ENCODE results near the gene NFE2L1. TPM values are rescaled to one million over a fixed set of nuclear protein-coding genes. Genes with fewer than 3 reads are reported as not detected.
A peak's percentile ranks its signal among the peaks of the same experiment; 100 is the strongest.

The NFE2L1 gene
- total RNA-seq, 1 experiment from 2014 or later, result 149 TPM

GRCh38 chr17:48023400-48024148 lies 24.6 kb upstream of the NFE2L1 start (continued):
- TF ChIP-seq ARID4B (CRISPR knock-in tag; IDR thresholded peaks at IDR 0.05; ENCODE audit: borderline replicate concordance) (no peak), MAX (CRISPR knock-in tag; IDR thresholded peaks at IDR 0.05) (peak; percentile 64), HMGXB4 (CRISPR knock-in tag; IDR thresholded peaks at IDR 0.05) (peak; percentile 54; the same call in 1 of the 2 replicates), E2F1 (CRISPR knock-in tag; IDR thresholded peaks at IDR 0.05) (no peak), CREM (CRISPR knock-in tag; IDR thresholded peaks at IDR 0.05) (no peak), ZNF138 (CRISPR knock-in tag; conservative IDR thresholded peaks at IDR 0.05) (0 out of 2 replicates have a peak, but pooled peaks have one; percentile 71)

- H3K36me3 Mint-ChIP-seq, result no peaks in the 10 kb centered on the region
- ChIA-PET POLR2A (interaction anchor here (0.6 to 2.4 kb wide), 3 partner anchors 24 to 49 kb away, joined by 7 to 22 read pairs (median 12); partner anchors contain the start of gene NFE2L1), CTCF (interaction anchor here (0.7 to 3.8 kb wide), 36 partner anchors 11 to 612 kb away, joined by 3 to 108 read pairs (median 6); partner anchors contain the start of genes CBX1, CDK5RAP3, NFE2L1 and PNPO)
- H3K9me3 Mint-ChIP-seq, result no peaks in the 10 kb centered on the region
- DNase-seq (ENCODE audit: low spot score), result peak; percentile 52
- H3K27me3 Mint-ChIP-seq (ENCODE audit: low read depth), result peaks cover 38% of the 10 kb centered on the region
- peak overlapping the region; percentile 74 for H3K4me3 Mint-ChIP-seq
- no peak for ATAC-seq
- no peak overlapping the region for H3K27ac Mint-ChIP-seq
- H3K4me1 Mint-ChIP-seq, result peaks cover 25% of the 10 kb centered on the region
- TF ChIP-seq GABPB1 (CRISPR knock-in tag; IDR thresholded peaks at IDR 0.05) (no peak), HMGXB4 (CRISPR knock-in tag; IDR thresholded peaks at IDR 0.05) (0 out of 2 replicates have a peak, but pooled peaks have one; percentile 12), ERG (CRISPR knock-in tag; IDR thresholded peaks at IDR 0.05) (no peak), ESRRA (CRISPR knock-in tag; IDR thresholded peaks at IDR 0.05; ENCODE audit: borderline replicate concordance) (peak; percentile 51; the same call in 1 of the 2 replicates), KAT7 (CRISPR knock-in tag; IDR thresholded peaks at IDR 0.05; ENCODE audit: borderline replicate concordance) (no peak), JUN (CRISPR knock-in tag; IDR thresholded peaks at IDR 0.05) (no peak), ZNF416 (CRISPR knock-in tag; IDR thresholded peaks at IDR 0.05) (0 out of 2 replicates have a peak, but pooled peaks have one; percentile 8), GTF2I (CRISPR knock-in tag; conservative IDR thresholded peaks at IDR 0.05) (peak; percentile 97), JAZF1 (CRISPR knock-in tag; IDR thresholded peaks at IDR 0.05) (no peak), FOXJ3 (CRISPR knock-in tag; IDR thresholded peaks at IDR 0.05; ENCODE audit: borderline replicate concordance) (no peak), ZMAT4 (CRISPR knock-in tag; IDR thresholded peaks at IDR 0.05) (no peak), NFATC4 (CRISPR knock-in tag; IDR thresholded peaks at IDR 0.05) (no peak), ZNF138 (CRISPR knock-in tag; conservative IDR thresholded peaks at IDR 0.05) (no peak), E2F1 (CRISPR knock-in tag; IDR thresholded peaks at IDR 0.05) (no peak), NR3C1 (CRISPR knock-in tag; conservative IDR thresholded peaks at IDR 0.05; ENCODE audit: low read depth) (no peak)
These were observed 23.8 kb upstream of the NFE2L1 start for GRCh38 chr17:48024149-48025039.
